Chondrocyte (in vitro differentiated cells): ENCODE measurements around the gene CRYAA. TPM values are rescaled to one million over a fixed set of nuclear protein-coding genes. Genes with fewer than 3 reads are reported as not detected.

Experiments used
- DNase-seq: peaks from one replicate; pipeline ENCODE4 v3.0.0; 2021; ENCODE audit warnings: mixed read lengths, low spot score
- H3K27ac Mint-ChIP-seq: one replicate; pipeline ENCODE4 v1.8.0; 2021; ENCODE audit warnings: mild to moderate bottlenecking, moderate library complexity, mixed read lengths; ENCODE audit not compliant: unreplicated experiment
- H3K27me3 Mint-ChIP-seq: 2 replicates; pipeline ENCODE4 v1.8.0; 2021; ENCODE audit warnings: low read depth, mixed read lengths
- H3K36me3 Mint-ChIP-seq: 2 replicates; pipeline ENCODE4 v1.8.0; 2021; ENCODE audit warnings: low read depth, mixed read lengths
- H3K4me1 Mint-ChIP-seq: 2 replicates; pipeline ENCODE4 v1.8.0; 2021; ENCODE audit warnings: low read depth, mild to moderate bottlenecking, mixed read lengths
- H3K4me3 Mint-ChIP-seq: one replicate; pipeline ENCODE4 v1.8.0; 2021; ENCODE audit warnings: mild to moderate bottlenecking, moderate library complexity, mixed read lengths; ENCODE audit not compliant: unreplicated experiment
- H3K9me3 Mint-ChIP-seq: 2 replicates; pipeline ENCODE4 v1.8.0; 2021; ENCODE audit warnings: low read depth, mixed read lengths
- total RNA-seq: library from RNA; stranded (reverse); gene quantifications from 3 replicates; pipeline ENCODE4 v1.2.1, GENCODE V29; 2021
- TF ChIP-seq, protein P1 (sequence below): fragments of 200-600 bp; sonication (generic); IDR thresholded peaks from 2 replicates; pipeline ENCODE4 v1.5.0; 2021; ENCODE audit warnings: antibody characterized with exemption, mild to moderate bottlenecking, moderate library complexity

The CRYAA gene
- total RNA-seq, 1 donor from 2014 or later = not detected

DNA sequence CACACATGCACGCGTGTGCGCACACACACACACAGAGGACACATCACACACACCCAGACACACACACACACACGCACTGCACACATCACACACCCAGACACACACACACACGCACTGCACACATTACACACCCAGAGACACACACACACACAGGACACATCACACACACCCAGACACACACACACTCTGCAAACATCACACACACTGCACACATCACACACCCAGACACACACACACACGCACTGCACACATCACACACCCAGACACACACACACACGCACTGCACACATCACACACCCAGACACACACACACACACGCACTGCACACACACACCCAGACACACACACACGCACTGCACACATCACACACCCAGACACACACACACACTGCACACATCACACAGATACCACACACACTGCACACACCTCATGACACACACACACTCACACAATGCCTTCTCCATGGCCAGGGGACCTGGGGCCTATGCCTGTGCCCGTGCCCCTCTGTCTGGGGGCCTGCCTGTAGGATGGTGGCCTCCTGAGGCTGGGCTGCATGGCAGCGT is 24.4 kb downstream of the CRYAA start:
- no peak overlapping the region for H3K27ac Mint-ChIP-seq
- H3K4me3 Mint-ChIP-seq = no peak overlapping the region
- TF ChIP-seq, protein P1, sequence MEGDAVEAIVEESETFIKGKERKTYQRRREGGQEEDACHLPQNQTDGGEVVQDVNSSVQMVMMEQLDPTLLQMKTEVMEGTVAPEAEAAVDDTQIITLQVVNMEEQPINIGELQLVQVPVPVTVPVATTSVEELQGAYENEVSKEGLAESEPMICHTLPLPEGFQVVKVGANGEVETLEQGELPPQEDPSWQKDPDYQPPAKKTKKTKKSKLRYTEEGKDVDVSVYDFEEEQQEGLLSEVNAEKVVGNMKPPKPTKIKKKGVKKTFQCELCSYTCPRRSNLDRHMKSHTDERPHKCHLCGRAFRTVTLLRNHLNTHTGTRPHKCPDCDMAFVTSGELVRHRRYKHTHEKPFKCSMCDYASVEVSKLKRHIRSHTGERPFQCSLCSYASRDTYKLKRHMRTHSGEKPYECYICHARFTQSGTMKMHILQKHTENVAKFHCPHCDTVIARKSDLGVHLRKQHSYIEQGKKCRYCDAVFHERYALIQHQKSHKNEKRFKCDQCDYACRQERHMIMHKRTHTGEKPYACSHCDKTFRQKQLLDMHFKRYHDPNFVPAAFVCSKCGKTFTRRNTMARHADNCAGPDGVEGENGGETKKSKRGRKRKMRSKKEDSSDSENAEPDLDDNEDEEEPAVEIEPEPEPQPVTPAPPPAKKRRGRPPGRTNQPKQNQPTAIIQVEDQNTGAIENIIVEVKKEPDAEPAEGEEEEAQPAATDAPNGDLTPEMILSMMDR = no peak
- DNase-seq = no peak
- H3K9me3 Mint-ChIP-seq = peaks cover 2% of the 10 kb centered on the region
- H3K36me3 Mint-ChIP-seq = peaks cover under 1% of the 10 kb centered on the region
- H3K4me1 Mint-ChIP-seq = peaks cover 34% of the 10 kb centered on the region
- H3K27me3 Mint-ChIP-seq = peaks cover 6% of the 10 kb centered on the region

GRCh38 chr21:43193651-43194302 is 25.0 kb downstream of the CRYAA start:
- DNase-seq = no peak
- H3K36me3 Mint-ChIP-seq = peaks cover 6% of the 10 kb centered on the region
- H3K27me3 Mint-ChIP-seq = peaks cover 6% of the 10 kb centered on the region
- peaks cover 33% of the 10 kb centered on the region for H3K4me1 Mint-ChIP-seq
- H3K9me3 Mint-ChIP-seq = peaks cover 8% of the 10 kb centered on the region
- no peak overlapping the region for H3K4me3 Mint-ChIP-seq
- TF ChIP-seq, protein P1 = no peak
- H3K27ac Mint-ChIP-seq = no peak overlapping the region

DNA sequence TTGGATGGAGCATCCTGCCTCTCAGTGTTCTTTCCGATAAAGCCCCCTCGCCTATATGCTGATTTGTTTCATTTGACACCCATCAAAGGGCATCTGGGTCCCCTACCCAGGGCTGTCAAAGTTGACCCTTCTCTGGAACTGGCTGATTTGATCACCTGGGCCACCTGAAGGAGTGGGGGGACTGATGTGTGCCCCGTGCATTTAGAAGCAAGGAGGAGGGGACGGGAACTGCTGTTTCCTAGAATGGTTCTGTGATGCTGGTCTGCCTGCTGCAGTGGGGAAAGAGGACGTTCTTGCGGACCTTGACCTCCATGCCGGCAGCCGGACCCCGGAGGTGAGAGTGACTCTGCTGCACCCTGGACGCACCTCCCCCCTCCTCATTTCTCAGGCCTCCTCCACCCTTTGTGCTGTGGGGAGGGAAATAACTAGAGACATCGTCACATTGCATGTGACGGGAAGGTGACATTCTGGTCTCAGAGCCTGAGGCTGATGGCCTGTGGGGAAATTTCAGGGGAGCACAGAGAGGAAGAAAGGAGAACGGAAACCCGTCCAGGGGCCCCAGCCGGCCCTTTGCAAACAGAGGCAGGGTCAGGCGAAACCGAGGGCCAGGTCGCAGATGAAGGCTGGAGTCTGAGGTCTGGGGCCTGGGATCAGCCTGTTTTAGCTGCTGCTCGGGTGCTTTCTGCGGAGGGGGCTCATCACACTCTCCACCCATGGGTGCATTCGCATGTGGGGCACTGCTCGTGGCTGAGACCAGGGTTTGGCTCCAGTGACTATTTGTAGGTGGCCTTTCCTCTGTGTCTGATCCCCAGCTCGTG is 25.7 kb downstream of the CRYAA start:
- Mint-ChIP-seq H3K4me1 (peaks cover 30% of the 10 kb centered on the region), H3K27ac (no peak overlapping the region), H3K9me3 (peaks cover 12% of the 10 kb centered on the region), H3K36me3 (peaks cover 6% of the 10 kb centered on the region), H3K4me3 (no peak overlapping the region), H3K27me3 (peaks cover 6% of the 10 kb centered on the region)
- no peak for DNase-seq
- TF ChIP-seq, protein P1 = no peak

DNA sequence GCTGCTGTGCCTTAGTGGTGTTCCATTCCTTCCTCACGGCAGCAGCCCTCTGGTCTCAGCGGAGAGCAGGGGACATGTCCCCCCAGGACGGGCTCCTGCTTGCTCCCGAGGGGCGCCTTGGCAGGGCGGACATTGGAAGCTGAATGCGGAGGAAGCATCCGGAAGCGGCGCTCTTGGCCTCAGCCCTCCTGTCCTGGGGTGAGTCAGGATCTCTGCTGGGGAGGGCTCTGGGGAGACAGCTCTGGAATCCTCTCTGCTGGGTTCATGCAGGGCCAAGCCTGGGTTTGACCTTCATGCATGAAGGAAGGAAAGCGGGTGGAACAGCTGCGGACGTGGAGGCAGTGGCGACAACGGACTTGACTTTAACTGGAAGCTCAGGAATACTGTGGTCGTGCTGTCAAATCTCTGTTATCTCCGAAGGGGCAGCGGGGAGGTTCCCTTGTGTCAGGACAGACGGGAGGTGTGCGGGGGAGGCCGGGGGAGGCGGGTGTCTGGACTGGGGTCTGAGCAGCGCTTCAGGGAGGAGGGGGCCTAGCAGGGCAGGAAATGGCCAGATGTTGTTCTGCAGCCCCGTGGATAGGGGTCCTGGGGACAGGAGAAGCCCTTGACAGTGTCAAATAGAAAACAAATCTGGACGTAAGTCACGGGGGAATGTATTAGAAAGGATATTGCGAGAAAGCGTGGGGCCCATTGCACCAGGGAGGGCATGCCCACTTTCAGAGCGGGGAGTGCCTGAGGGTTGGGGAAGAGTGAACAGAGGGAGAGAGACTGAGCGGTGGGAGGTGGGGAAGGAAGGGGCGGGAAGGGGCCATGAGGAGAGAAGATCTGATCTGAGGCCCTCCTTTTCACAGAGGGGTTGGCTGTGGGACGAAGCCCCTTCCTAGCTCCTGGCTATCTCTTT is 26.6 kb downstream of the CRYAA start:
- peaks cover 6% of the 10 kb centered on the region for H3K36me3 Mint-ChIP-seq
- no peak for DNase-seq
- TF ChIP-seq, protein P1 = no peak
- peaks cover 16% of the 10 kb centered on the region for H3K9me3 Mint-ChIP-seq
- peaks cover 30% of the 10 kb centered on the region for H3K4me1 Mint-ChIP-seq
- H3K4me3 Mint-ChIP-seq = no peak overlapping the region
- H3K27me3 Mint-ChIP-seq = peaks cover 3% of the 10 kb centered on the region
- H3K27ac Mint-ChIP-seq = no peak overlapping the region
